SK-MEL-5 (cell line): ENCODE data around the gene GRB10. TPM values are rescaled to one million over a fixed set of nuclear protein-coding genes. Genes with fewer than 3 reads are reported as not detected.

Source experiments
- DNase-seq: peaks from one replicate; pipeline ENCODE4 v3.0.0-alpha.2; 2016; ENCODE audit warnings: low read depth, low spot score
- in situ Hi-C: cut with HindIII; loops from 2 replicates; pipeline ENCODE4 v1.10.0; 2016; ENCODE audit warnings: low sequenced_read_pairs, high pct_unique_total_duplicates, low pct_unique_long_range_greater_than_20kb
- total RNA-seq: library from RNA; depleted of rRNA; stranded (reverse); fragments of >200 nt; shearing (Covaris generic); gene quantifications from 2 replicates; pipeline ENCODE4 v1.2.3, GENCODE V29; 2014

Gene GRB10
- total RNA-seq, 1 experiment from 2014 or later = 94.3 TPM

- DNase-seq = no peak
- in situ Hi-C loops = no loop called here
These were observed 134.6 kb downstream of the GRB10 start for GRCh38 chr7:50648076-50648475.

DNA sequence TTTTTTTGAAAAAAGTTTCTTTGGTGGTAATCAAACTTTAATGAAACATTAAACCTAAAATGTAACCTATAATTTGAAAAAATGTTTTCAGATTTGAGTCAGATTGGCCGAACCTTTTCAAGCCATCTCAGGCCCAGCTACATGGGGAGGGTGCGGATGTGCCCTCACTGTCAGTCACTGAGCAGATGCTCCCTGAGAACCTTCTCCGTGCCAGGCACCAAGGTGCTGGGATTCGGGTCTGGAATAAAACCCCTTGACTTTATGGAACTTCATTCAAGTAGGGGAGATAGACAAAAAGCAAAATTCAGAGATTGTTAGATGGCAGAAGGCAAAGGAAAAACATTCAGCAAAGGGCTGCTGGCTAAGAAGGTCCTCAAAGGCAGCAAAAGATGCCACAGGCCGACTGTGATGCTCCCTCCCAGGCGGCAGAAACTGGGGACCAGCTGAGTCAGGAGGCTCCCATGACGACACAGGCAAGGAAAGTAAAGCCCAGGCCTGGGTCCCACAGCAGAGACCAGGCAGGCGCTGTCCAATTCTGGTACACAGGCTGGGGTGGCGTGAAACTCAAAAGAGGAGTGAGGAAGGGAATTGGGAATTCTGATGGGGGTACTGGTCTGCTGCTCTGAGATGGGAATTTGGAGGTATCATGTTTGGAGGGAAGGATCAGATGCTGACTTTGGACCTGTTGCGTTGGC, 135.3 kb downstream of the GRB10 start:
- in situ Hi-C loops = no loop called here
- DNase-seq = no peak

GRCh38 chr7:50646069-50646468, 136.6 kb downstream of the GRB10 start:
- in situ Hi-C loops = no loop called here
- no peak for DNase-seq

DNA sequence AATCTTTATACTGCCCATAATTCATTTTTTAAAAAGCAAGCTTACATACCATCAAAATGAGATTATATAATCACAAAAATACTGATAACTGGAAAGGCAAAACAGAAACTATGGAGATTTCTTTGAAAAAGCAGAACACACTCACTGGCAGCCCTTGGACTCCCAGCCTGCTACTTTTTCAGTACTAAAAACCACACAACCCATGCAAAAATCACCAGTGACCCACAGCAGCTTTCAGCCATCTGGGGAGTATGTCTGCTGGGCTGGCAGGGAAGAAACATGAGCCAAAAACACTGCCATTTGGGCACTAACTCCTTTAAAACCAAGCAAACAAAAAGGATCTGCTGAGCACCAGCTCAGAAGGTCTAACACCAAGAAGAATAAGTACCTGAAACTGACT, 137.5 kb downstream of the GRB10 start:
- no peak for DNase-seq
- in situ Hi-C loops = no loop called here

- DNase-seq = no peak
- in situ Hi-C loops = no loop called here
These were observed 138.1 kb downstream of the GRB10 start for GRCh38 chr7:50644586-50644985.

DNA sequence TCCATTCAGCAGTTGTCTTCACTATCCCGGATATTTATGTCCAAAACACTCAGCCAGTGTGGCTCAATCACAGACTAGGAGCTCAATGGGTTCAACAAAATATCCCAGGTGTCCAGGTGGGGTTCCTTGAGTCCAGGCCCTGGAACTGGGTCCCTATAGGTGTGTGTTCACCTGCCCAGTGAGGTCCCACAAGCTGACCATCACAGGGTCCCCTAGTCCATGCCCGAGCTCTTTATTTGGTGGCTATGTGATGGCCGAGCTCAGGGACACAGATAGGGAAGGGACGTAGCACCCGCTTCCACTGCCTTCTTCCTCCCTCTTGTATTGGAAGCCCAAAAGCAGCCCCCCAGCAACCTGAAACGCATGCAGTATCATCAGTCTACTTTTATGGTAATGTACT, 138.6 kb downstream of the GRB10 start:
- in situ Hi-C loops = no loop called here
- no peak for DNase-seq

- in situ Hi-C loops = no loop called here
- peak; percentile 35 for DNase-seq
These were observed 141.0 kb downstream of the GRB10 start for GRCh38 chr7:50641442-50642405.

DNA sequence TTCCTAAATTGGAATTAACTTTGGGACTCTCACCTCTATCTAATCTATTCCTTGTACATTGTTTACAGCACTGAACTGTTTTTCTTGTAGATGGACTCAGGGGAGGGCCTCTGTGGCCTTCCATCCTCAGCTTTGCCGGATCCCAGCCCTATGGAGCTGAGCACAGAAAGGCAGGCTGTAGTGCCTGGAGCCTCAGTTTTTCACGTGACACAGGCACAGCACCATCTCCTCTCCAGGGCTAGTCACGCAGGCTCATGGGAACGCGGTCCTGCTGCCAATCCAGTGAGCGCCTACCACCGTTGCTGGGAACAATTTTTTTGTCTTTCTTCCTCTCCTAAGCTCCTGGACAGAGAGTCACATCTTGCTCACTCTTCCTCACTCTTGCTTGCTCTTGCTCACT, 141.9 kb downstream of the GRB10 start:
- in situ Hi-C loops = no loop called here
- no peak for DNase-seq

GRCh38 chr7:50640256-50640655, 142.4 kb downstream of the GRB10 start:
- no peak for DNase-seq
- in situ Hi-C loops = no loop called here

DNA sequence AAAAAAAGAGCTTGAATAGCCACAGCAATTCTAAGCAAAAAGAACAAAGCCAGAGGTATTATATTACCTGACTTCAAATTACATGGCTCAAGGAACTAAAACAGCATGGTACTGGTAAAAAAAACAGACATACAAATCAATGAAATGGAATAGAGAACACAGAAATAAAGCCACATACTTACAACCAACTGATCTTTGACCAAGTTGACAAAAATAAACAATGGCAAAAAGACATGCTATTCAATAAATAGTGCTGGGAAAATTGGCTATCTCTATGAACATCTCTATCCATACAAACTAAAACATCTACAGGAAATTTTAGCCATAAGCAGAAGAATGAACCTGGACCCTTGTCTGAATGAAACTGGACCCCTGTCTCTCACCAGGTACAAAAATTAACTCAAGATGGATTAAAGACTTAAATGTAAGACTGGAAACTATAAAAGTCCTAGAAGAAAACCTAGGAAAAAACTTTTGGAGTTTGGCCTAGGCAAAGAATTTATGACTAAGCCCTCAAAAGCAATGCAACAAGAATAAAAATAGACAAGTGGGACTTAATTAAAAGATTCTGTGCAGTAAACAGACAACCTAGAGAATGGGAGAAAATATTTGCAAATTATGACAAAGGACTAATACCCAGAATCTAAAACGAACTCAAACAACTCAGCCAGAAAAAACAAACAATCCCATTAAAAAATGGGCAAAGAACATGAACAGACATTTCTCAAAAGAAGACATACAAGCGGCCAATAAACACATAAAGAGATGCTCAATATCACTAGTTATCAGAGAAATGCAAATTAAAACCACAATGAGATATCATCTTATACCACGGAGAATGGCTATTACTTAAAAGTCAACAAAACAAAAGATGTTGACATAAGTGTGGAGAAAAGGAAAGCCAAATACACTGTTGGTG, 144.7 kb downstream of the GRB10 start:
- in situ Hi-C loops = no loop called here
- DNase-seq = no peak

DNA sequence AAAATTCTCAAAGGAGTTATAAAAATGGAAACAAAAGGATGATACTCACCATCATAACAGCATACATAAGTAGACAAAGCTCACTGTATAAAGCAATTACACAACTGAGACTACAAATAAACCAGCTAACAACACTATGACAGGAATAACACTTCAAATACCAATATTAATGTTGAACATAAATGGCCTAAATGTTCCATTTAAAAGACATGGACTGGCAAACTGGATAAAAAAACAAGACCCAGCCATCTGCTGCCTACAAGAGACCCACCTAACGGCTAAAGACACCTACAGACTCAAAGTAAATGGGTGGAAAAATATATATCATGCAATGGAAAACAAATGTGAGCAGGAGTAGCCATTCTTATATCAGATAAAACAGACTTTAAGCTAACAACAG, 148.3 kb downstream of the GRB10 start:
- no peak for DNase-seq
- in situ Hi-C loops = no loop called here

GRCh38 chr7:50633414-50633710, 149.3 kb downstream of the GRB10 start:
- in situ Hi-C loops = no loop called here
- no peak for DNase-seq

GRCh38 chr7:50632561-50633413, 149.9 kb downstream of the GRB10 start:
- peak; percentile 77 for DNase-seq
- in situ Hi-C loops = no loop called here

DNA sequence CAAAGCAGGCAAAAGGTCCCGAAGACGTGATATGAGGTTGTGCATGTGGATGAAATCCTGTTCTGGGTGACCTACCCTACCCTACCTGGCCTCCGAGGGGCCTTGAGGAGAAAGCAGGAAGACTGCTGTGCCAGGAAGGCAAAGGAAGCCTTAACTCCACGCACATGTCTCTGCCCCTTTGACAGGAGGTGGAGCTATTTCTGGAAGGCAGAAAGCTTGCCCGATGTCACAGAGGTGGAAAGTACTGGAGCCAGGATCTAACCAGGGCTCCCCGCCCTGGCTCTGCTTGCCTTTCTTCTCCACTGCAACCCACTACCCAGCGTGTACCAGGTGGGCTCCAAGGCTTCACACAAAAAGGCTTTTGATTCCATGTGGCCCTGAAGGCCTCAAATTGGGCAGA, 151.1 kb downstream of the GRB10 start:
- DNase-seq = no peak
- in situ Hi-C loops = no loop called here

DNA sequence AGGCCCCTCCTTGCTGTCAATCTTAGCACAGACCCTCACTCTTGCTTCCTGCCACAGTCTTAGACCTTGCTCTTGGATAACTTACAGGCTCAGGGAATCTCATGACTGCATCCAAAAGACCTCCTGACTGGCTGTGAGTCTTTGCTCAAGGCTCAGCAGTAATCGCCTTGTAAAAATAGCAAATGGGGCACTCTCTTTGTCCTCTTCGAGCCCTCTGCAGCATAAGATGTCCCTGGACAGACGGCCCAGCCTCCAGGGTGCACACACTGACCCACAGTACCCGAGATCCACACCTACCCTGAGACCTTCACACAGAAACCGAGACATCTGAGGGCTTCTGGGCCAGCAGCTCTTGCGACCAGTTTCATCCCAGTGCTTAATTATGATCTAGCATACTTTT, 151.6 kb downstream of the GRB10 start:
- in situ Hi-C loops = no loop called here
- no peak for DNase-seq

DNA sequence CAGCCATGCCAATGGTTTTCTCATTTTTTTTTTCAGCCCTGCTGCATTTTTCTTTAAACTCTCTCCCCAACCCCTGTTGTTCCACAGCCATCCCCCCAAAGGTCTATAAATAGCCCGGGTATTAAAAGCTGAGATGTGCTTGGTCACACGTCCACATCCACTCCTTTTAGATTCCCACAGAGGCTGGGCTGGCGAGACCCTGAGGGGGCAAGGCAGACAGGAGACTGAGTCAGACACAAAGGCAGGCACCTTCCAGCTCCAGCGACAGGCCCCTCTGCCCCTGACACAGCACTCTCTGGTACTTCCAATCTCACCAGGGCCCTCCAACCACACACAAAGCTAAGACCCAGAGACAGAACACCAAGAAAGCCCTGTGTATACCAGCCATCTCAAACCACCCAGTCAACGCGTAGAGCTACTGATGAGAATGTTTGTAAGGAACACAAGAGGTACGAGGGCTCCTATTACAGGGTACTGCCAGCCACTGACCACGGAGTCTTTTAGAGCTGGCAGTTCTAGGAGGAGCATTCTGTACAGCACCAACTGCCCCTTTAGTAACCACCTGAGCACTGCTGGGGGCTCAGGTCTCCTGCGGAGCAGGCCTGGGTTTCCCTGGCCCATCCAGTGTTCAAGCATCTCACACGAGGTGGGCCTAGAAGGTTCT, 153.3 kb downstream of the GRB10 start:
- in situ Hi-C loops = no loop called here

More for the DNA sequence above, 153.3 kb downstream of the GRB10 start:
- DNase-seq = no peak
